HG02759 (cell line): Measurements from ENCODE around the gene NES.

Experiments
- ATAC-seq: cut with Tn5 transposase; IDR thresholded peaks from one replicate; pipeline ENCODE4 v1.9.1; 2021; ENCODE audit warnings: mild to moderate bottlenecking, moderate library complexity; ENCODE audit not compliant: unreplicated experiment

Gene NES

GRCh38 chr1:156704166-156704711 lies 27.0 kb upstream of the NES start:
- ATAC-seq = no peak

GRCh38 chr1:156703741-156704140 lies 26.5 kb upstream of the NES start:
- ATAC-seq = no peak

GRCh38 chr1:156703336-156703735 lies 26.1 kb upstream of the NES start:
- no peak for ATAC-seq

GRCh38 chr1:156700736-156701531 lies 23.7 kb upstream of the NES start:
- ATAC-seq = no peak

GRCh38 chr1:156698995-156699394 lies 21.8 kb upstream of the NES start:
- ATAC-seq = no peak

- no peak for ATAC-seq
Measured at GRCh38 chr1:156697481-156697880, 20.3 kb upstream of the NES start.

- ATAC-seq = no peak
Measured at GRCh38 chr1:156696755-156697154, 19.5 kb upstream of the NES start.

- ATAC-seq = no peak
Measured at GRCh38 chr1:156694690-156694962, 17.4 kb upstream of the NES start.

GRCh38 chr1:156693848-156694689 lies 16.9 kb upstream of the NES start:
- ATAC-seq = no peak

GRCh38 chr1:156692925-156693847 lies 16.0 kb upstream of the NES start:
- no peak for ATAC-seq

- ATAC-seq = no peak
Measured at GRCh38 chr1:156692441-156692924, 15.3 kb upstream of the NES start.

GRCh38 chr1:156691665-156692440 lies 14.6 kb upstream of the NES start:
- no peak for ATAC-seq

- ATAC-seq = no peak
Measured at GRCh38 chr1:156691191-156691590, 14.0 kb upstream of the NES start.

- no peak for ATAC-seq
Measured at GRCh38 chr1:156690675-156691036, 13.4 kb upstream of the NES start.

- no peak for ATAC-seq
Measured at GRCh38 chr1:156689953-156690674, 12.9 kb upstream of the NES start.

GRCh38 chr1:156689035-156689952 lies 12.1 kb upstream of the NES start:
- no peak for ATAC-seq

GRCh38 chr1:156684227-156684782 lies 7.1 kb upstream of the NES start:
- ATAC-seq = no peak
